ENCODE results near the gene BLOC1S4. TPM values are rescaled to one million over a fixed set of nuclear protein-coding genes. Genes with fewer than 3 reads are reported as not detected.
"Not testable (repeated sequence)": the region's sequence is repeated elsewhere in the genome, so short reads cannot be mapped to it uniquely, and the experiment has no call there.

The BLOC1S4 gene
- total RNA-seq = 15.3 and 17.4 TPM in 2 replicates

GRCh38 chr4:6716018-6716911 is at the start of gene BLOC1S4:
TSS of gene BLOC1S4 (plus strand) at chr4:6716174. CDS start at chr4:6716210, 36 bp downstream.
- intact Hi-C loops (cut with micrococcal nuclease) = loop anchor here (1.0 to 10.0 kb wide), 8 partner anchors 8 to 389 kb away; partner anchors contain the start of genes GRPEL1, KIAA0232, MAN2B2 and MRFAP1

GRCh38 chr4:6668391-6668790 is 47.6 kb upstream of the BLOC1S4 start:
- intact Hi-C loops (cut with micrococcal nuclease) = no loop called here

GRCh38 chr4:6671648-6672047 is 44.3 kb upstream of the BLOC1S4 start:
- intact Hi-C loops (cut with micrococcal nuclease) = no loop called here

GRCh38 chr4:6672131-6672530 is 43.8 kb upstream of the BLOC1S4 start:
- intact Hi-C loops (cut with micrococcal nuclease) = no loop called here

- intact Hi-C loops (cut with micrococcal nuclease) = not testable (repeated sequence)
Observed at GRCh38 chr4:6672541-6673190, 43.3 kb upstream of the BLOC1S4 start.

- intact Hi-C loops (cut with micrococcal nuclease) = not testable (repeated sequence)
Observed at GRCh38 chr4:6673191-6673659, 42.7 kb upstream of the BLOC1S4 start.

- intact Hi-C loops (cut with micrococcal nuclease) = loop anchor here (1.0 kb wide), 8 partner anchors 15 to 394 kb away; partner anchors contain the start of genes BLOC1S4, GRPEL1, KIAA0232 and MRFAP1L1
Observed at GRCh38 chr4:6673660-6674499, 42.1 kb upstream of the BLOC1S4 start.

- intact Hi-C loops (cut with micrococcal nuclease) = loop anchor here (1.0 kb wide), 8 partner anchors 15 to 394 kb away; partner anchors contain the start of genes BLOC1S4, GRPEL1, KIAA0232 and MRFAP1L1
Observed at GRCh38 chr4:6674500-6675149, 41.3 kb upstream of the BLOC1S4 start.

- intact Hi-C loops (cut with micrococcal nuclease) = no loop called here
Observed at GRCh38 chr4:6676722-6677558, 39.0 kb upstream of the BLOC1S4 start.

GRCh38 chr4:6680372-6681034 is 35.5 kb upstream of the BLOC1S4 start:
- intact Hi-C loops (cut with micrococcal nuclease) = no loop called here

- intact Hi-C loops (cut with micrococcal nuclease) = no loop called here
Observed at GRCh38 chr4:6681191-6681590, 34.8 kb upstream of the BLOC1S4 start.

- intact Hi-C loops (cut with micrococcal nuclease) = no loop called here
Observed at GRCh38 chr4:6682862-6683590, 32.9 kb upstream of the BLOC1S4 start.

- intact Hi-C loops (cut with micrococcal nuclease) = no loop called here
Observed at GRCh38 chr4:6684656-6685055, 31.3 kb upstream of the BLOC1S4 start.

GRCh38 chr4:6686104-6686787 is 29.7 kb upstream of the BLOC1S4 start:
- intact Hi-C loops (cut with micrococcal nuclease) = no loop called here

- intact Hi-C loops (cut with micrococcal nuclease) = no loop called here
Observed at GRCh38 chr4:6687947-6688878, 27.8 kb upstream of the BLOC1S4 start.

GRCh38 chr4:6688879-6689505 is 27.0 kb upstream of the BLOC1S4 start:
- intact Hi-C loops (cut with micrococcal nuclease) = loop anchor here (1.0 kb wide), 2 partner anchors 15 to 20 kb away; partner anchors contain the start of gene MRFAP1L1
